GM23338 (cell line): ENCODE measurements around the gene RIC3.

Experiments used
- CREB1 ChIP-seq: fragments of 250-450 bp; sonication (Bioruptor Pico); IDR thresholded peaks from 2 replicates; pipeline ENCODE4 v1.5.0; 2020; ENCODE audit warnings: low read depth, mild to moderate bottlenecking, moderate library complexity
- CTCF ChIP-seq, 2 experiments: fragments of 200-600 bp in 1 of 2; sonication (generic) in 1 of 2; conservative IDR thresholded peaks; 2 replicates each; pipeline versions ENCODE4 v1.5.1 to v1.6.1; 2016 to 2017; ENCODE audit warnings: antibody characterized with exemption in 2 of 2, low read depth in 2 of 2, mild to moderate bottlenecking in 2 of 2, moderate library complexity in 1 of 2
- EZH2 ChIP-seq: fragments of 200-600 bp; sonication (generic); IDR thresholded peaks from one replicate; pipeline ENCODE4 v1.8.0; 2017; ENCODE audit warnings: antibody characterized with exemption, mild to moderate bottlenecking, low read depth; ENCODE audit not compliant: unreplicated experiment
- EZH2phosphoT487 ChIP-seq: fragments of 200-600 bp; sonication (generic); IDR thresholded peaks from one replicate; pipeline ENCODE4 v1.8.1; 2018; ENCODE audit warnings: antibody characterized with exemption; ENCODE audit not compliant: unreplicated experiment
- JUNB ChIP-seq: IDR thresholded peaks from one replicate; pipeline ENCODE4 v1.6.1; 2016; ENCODE audit warnings: antibody characterized with exemption; ENCODE audit not compliant: unreplicated experiment
- NANOG ChIP-seq: IDR thresholded peaks from 2 replicates; pipeline ENCODE4 v1.6.1; 2016; ENCODE audit warnings: antibody characterized with exemption, borderline replicate concordance
- POLR2AphosphoS5 ChIP-seq: IDR thresholded peaks from 2 replicates; pipeline ENCODE4 v1.6.1; 2016; ENCODE audit warnings: antibody characterized with exemption, low read depth
- REST ChIP-seq: IDR thresholded peaks from one replicate; pipeline ENCODE4 v1.6.1; 2018; ENCODE audit warnings: antibody characterized with exemption; ENCODE audit not compliant: unreplicated experiment

- TF ChIP-seq EZH2phosphoT487 (no peak), CTCF (conservative IDR thresholded peaks at IDR 0.05; ENCODE audit: low read depth in 2 of 2) (no peak), POLR2AphosphoS5 (no peak), CREB1 (CRISPR knock-in tag) (no peak), EZH2 (no peak), REST (no peak), NANOG (no peak), JUNB (no peak)
Observed at GRCh38 chr11:8109675-8110074, 59.1 kb downstream of the RIC3 start.
